Head of caudate nucleus (tissue), 42 donors: ENCODE results near the gene COG3.

Experiments
- DNase-seq, 42 donors: peaks; one replicate each; pipeline versions ENCODE4 v3.0.0 to v3.0.0-alpha.2; 2020 to 2021; ENCODE audit warnings: mixed read lengths in 7 of 42
- intact Hi-C: fragments of 100-400 bp; cut with DNase I; formaldehyde crosslinking; loops from one replicate; pipeline ENCODE4 v1.15.0; 2022

Gene COG3

GRCh38 chr13:45445053-45445452, 19.7 kb upstream of the COG3 start:
- peak in 1 of 42 donors; percentile 13 for DNase-seq
- intact Hi-C loops, result no loop called here

GRCh38 chr13:45446181-45446580, 18.6 kb upstream of the COG3 start:
- no peak for DNase-seq
- intact Hi-C loops, result no loop called here

- intact Hi-C loops, result no loop called here
- DNase-seq, result no peak
Measured at GRCh38 chr13:45447050-45447661, 17.6 kb upstream of the COG3 start.

- DNase-seq, result no peak
- intact Hi-C loops, result no loop called here
Measured at GRCh38 chr13:45448965-45449559, 15.7 kb upstream of the COG3 start.

GRCh38 chr13:45451282-45451681, 13.5 kb upstream of the COG3 start:
- intact Hi-C loops, result no loop called here
- no peak for DNase-seq

DNA sequence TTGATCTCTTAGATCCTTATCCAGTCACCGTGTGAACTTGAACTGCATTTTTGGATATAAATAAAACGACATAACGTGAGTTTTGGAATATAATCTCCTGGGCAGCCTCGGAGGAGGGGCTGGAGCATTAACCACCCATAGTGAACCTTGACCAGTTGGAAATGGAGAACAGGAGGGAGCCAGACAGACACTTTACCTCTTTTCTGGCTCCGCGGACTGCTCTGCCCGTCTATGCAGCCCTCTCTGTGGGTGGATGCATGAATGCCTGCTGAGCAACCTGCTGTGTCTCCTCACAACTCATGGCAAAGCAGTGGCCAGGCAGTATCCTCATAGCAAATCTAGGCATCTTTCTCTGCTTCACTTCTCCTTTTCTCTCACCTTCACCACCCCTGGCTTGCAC, 10.5 kb upstream of the COG3 start:
- no peak for DNase-seq
- intact Hi-C loops, result no loop called here

DNA sequence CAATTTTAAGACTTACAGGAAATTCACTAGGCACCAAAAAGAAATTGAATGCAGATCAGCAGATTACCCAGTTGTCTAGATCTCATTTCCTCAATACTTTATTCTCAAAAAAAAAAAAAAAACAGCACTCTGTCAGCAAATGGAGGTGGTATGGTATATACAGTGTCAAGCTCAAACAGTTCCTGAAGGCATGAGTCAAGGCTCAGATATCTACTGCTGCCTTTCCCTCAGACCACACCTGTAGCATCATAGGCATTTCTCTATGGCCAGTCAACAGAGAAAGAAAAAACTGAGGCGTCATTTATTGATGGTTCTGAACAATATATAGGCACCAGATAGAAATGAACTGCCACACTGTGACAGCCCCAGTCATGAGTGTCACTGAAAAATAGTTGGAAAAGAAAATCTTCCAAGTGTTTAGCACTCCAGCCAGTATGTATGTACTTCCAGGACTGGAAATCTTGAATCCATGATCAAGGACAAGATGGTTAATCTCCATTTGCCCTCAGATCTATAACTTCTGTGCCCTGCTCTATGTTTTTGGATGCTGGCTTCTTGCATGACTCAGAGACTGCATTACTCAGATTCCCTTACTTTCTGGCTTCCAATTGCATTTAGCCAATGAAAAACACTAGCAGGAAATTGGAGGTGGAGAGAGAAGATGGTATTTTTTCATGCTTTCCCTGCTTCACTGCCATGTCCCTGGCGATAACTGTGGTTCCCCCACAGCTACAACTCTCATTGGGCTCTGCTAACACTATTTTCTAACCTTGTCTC, 8.4 kb upstream of the COG3 start:
- no peak for DNase-seq
- intact Hi-C loops, result no loop called here

GRCh38 chr13:45464141-45464686, 525 bp upstream of the COG3 start:
- DNase-seq, result peak in 9 of 42 donors; percentile 3 to 44 (median 14)
- intact Hi-C loops, result no loop called here

GRCh38 chr13:45466359-45466758, 1.6 kb downstream of the COG3 start:
- intact Hi-C loops, result no loop called here
- DNase-seq, result no peak

DNA sequence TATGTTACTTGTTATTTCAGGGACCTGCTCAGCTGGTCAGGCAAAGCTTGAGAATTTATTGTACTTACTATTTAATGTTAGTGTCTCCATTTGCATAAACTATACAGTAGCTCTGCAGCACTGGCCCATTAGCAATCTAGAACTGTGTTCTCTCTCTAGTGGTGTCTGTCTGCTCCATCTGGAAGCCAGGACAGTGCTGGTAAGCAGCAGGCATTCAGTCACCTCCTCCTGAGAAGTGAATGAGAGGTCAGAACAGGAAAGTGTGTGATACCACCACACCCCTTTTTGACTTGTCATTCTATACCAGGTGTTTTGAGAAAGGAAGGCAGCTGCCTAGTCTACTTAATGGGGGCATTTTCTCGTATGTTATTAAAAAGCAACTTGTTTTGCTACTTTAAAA, 3.9 kb downstream of the COG3 start:
- intact Hi-C loops, result no loop called here
- DNase-seq, result no peak

- intact Hi-C loops, result no loop called here
- DNase-seq, result no peak
Measured at GRCh38 chr13:45472171-45472705, 7.5 kb downstream of the COG3 start.

DNA sequence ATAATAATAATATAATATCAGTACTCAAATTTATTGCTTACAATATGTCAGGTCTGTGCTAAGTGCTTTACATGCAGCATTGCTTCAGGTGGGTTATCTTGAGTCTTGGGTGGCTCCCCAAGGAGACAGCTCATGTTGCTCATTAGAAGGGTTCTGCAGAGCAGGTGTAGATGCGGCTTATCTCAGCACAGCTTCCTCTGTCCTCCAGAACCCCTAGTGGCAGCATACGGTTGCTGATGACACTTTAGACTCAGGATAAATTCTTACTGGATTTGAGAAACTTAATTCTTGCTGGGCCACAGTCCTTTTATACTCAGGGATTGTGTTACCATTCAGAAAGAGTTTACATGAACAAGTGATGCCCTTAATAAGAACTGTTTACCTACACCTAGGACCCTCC, 8.9 kb downstream of the COG3 start:
- DNase-seq, result peak in 1 of 42 donors; percentile 16
- intact Hi-C loops, result no loop called here

DNA sequence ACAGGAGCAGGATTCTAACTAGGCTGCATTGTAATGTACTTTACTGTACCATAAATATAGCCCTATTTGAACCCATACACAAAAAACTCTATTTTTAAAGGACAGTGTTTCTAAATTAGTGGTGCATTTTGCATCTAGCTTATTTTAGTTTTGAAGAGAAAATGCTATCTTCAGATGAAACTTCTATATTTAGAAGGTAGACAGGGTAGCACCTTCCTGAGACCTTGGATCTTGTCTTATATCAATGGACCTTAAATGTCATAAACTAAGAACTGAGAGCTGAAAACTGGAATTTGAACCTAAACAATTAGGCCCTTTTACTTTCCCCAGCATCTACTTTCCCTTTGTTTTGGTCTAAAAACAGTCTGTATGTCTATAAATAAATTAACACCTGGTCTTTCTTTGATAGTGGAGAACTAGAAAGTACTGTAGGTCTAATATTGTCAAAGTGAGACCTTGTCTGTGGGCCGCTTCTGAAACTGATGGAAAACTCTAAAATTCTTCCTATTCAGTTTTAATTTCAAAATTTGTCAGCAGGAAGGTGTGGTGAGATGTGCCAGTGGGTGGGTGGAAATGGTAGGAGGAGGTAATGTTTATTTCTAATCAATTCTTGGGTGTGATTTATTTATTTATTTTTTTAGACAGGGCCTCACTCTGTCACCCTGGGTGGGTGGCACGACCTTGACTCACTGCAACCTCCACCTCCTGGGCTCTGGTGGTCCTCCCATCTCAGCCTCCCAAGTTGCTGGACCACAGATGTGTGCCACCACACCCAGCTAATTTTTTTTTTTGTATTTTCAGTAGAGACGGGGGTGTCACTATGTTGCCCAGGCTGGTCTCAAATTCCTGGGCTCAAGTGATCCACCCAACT, 10.1 kb downstream of the COG3 start:
- DNase-seq, result no peak
- intact Hi-C loops, result no loop called here

- intact Hi-C loops, result no loop called here
Measured at GRCh38 chr13:45479661-45480060, 14.9 kb downstream of the COG3 start.

DNA sequence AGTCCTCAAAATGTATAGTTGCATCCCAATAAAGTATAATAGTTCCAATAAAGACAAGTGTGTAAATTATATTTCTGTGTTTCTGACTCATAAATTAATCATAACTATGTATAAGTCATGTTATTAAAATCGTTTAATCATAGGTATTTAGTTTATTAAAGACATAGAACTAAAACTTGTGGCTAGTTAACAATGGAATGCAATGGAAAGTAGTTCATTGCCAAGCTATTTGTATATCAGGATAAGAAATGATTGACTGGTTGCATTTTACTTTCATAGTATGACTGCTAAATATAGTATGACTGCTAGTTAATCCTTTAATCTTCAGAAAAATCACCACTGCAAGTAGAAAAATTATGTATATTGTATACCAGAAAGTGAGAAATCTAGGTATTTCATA, 16.9 kb downstream of the COG3 start:
- no peak for DNase-seq
- intact Hi-C loops, result no loop called here

More at GRCh38 chr13:45479661-45480060, 14.9 kb downstream of the COG3 start:
- no peak for DNase-seq

- intact Hi-C loops, result no loop called here
- DNase-seq, result no peak
Measured at GRCh38 chr13:45482571-45483173, 17.9 kb downstream of the COG3 start.

DNA sequence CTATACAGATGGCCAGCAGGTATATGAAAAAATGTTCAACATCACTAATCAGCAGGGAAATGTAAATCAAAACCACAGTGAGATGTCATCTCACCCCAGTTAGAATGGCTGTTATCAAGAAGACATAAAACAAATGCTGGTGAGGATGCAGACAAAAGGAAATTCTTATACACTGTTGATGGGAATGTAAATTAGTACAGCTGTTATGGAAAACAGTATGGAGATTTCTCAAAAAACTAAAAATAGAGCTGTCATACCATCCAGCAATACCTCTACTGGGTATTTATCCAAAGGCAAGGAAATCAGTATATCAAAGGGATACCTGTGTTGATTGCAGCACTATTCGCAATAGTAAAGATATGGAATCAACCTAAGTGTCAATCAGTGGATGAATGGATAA, 22.9 kb downstream of the COG3 start:
- intact Hi-C loops, result no loop called here
- DNase-seq, result no peak

DNA sequence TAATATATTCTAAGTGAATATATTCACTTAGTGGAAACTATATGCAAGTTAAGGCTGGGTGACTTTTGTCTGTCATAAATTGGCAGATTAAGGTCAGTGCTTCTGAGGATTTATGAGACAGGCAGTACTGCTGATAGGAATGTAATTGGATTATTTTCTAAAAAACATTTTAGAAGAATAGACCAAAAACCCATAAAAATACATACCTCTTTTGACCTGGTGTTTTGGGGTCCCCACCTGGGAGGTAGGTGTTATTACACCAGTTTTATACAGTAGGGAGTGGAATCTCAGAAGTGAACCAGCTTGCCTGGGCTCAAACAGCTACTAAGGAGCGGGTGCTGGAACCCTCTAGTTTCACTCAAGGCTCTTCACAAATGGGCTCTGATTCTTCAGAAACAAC, 25.3 kb downstream of the COG3 start:
- intact Hi-C loops, result no loop called here
- DNase-seq, result peak in 1 of 42 donors; percentile 15

DNA sequence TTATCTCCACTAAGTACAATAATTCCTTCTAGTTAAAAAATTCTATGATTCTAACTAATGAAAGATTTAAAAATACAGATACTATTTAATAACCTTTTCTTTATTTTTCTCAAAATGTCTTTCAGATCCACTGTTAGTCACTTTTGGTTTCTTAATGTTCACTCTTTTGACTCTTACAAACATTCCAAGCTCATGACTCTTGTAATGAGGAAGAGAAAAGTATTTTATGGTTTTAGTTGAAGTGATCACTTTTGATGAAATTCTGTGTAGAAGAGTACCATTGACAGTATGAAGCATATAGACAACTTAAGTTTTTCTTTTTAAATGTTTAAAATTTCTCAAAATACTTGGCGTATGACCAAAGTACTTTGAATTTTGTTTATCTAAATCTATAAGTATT, 27.8 kb downstream of the COG3 start:
- no peak for DNase-seq
- intact Hi-C loops, result no loop called here
